Measurements from ENCODE around the gene LMO4. TPM values are rescaled to one million over a fixed set of nuclear protein-coding genes. Genes with fewer than 3 reads are reported as not detected.

The LMO4 gene
- polyA plus RNA-seq, result 3.1 and 36.3 TPM in 2 replicates

GRCh38 chr1:87328272-87329050, at the start of gene LMO4:
LMO4 (plus strand) TSS chr1:87328880; CDS start chr1:87332016, 3,136 bp downstream.

